ENCODE measurements around the gene FHIT.

Gene FHIT

DNA sequence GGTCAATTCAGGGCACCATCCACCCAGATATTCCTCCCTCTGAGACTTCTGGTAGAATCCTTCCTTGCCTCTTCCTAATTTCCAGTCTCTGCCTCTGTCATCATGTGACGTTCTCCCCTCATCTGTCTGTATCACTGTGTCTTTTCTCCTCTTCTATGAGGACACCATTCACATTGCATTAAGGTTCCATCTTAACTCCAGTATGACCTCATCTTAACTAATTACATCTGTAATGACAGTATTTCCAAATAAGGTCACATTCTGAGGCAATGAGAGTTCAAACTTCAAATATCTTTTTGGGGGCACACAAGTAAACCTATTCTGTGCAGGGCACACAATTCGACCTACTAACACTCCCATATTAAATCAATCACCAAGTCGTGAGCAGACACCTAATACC is 169.7 kb downstream of the FHIT start:
- DNase-seq (ENCODE audit: low read depth), result no peak
- TF ChIP-seq, protein P1, sequence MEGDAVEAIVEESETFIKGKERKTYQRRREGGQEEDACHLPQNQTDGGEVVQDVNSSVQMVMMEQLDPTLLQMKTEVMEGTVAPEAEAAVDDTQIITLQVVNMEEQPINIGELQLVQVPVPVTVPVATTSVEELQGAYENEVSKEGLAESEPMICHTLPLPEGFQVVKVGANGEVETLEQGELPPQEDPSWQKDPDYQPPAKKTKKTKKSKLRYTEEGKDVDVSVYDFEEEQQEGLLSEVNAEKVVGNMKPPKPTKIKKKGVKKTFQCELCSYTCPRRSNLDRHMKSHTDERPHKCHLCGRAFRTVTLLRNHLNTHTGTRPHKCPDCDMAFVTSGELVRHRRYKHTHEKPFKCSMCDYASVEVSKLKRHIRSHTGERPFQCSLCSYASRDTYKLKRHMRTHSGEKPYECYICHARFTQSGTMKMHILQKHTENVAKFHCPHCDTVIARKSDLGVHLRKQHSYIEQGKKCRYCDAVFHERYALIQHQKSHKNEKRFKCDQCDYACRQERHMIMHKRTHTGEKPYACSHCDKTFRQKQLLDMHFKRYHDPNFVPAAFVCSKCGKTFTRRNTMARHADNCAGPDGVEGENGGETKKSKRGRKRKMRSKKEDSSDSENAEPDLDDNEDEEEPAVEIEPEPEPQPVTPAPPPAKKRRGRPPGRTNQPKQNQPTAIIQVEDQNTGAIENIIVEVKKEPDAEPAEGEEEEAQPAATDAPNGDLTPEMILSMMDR (conservative IDR thresholded peaks at IDR 0.05; ENCODE audit: low read depth, low read length), result no peak
- H3K4me3 ChIP-seq (ENCODE audit: low read length), result no peak overlapping the region

DNA sequence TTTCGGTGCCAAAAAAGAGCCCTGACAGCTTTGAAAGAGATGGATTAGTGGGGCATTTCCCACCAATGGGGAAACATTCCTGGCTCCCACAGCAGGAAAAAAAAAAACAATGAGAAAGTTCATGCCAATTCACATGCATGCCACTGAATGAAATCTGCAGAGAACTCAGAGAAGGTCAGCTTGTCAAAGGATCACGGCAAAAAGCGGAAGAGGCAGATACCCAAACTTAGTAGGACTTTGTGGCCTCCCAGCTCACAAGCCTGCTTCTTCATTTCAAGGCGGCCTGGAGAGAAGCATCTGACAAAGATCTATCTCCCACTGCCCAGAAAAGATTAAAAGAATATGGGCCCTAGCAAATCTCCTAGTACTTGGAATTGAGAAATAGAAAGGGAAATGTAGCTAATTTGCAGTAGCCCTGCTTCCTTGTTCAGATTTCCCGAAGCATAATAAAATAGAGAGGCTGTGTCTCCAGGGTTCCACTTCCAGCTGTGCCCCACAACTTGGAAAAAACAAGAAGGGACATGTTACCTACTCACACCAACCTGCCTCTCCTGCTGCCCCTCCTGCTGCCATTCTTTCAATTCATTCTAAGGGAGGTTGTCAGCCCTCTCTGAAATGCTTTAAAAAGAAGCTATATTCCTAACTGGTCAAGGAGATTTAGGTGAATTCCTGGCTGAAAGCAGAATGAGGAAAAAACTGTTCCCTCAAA is 170.4 kb downstream of the FHIT start:
- TF ChIP-seq, protein P1 (conservative IDR thresholded peaks at IDR 0.05; ENCODE audit: low read depth, low read length), result no peak
- H3K4me3 ChIP-seq (ENCODE audit: low read length), result no peak overlapping the region
- DNase-seq (ENCODE audit: low read depth), result peak; percentile 51

DNA sequence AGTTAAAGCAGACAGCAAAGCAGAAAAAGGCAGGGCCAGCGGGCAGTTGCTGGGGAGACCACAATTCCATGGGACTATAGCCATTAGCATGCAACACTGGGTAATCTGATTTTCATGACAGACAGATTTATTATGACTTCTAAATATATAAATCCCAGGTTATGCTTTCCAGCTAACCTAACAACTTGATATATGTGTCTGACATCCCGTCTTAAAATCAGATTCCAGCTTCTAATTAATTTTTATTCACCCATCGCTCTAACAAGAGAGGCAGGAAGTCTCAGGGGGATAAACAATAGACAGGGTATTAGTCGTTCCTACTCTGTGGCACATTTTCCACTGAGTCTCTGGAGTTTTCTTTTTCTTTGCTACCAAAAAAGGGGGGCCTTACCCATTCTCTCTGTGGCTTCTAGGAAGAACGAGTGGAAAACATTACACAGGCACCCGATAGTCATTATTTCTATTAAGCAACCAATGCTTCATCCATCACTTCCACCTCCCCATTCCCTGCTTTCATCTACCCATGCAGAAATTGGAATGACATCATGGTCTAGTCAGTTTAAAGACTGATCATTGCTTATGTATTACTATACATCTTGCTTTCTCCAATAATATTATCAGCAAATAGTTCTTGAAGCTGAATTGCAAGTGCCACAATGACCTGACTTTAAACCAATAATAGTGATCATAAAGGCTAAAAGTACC is 173.1 kb downstream of the FHIT start:
- H3K4me3 ChIP-seq (ENCODE audit: low read length), result peak overlapping the region; percentile 19
- TF ChIP-seq, protein P1 (conservative IDR thresholded peaks at IDR 0.05; ENCODE audit: low read depth, low read length), result no peak
- peak; percentile 67 for DNase-seq (ENCODE audit: low read depth)

DNA sequence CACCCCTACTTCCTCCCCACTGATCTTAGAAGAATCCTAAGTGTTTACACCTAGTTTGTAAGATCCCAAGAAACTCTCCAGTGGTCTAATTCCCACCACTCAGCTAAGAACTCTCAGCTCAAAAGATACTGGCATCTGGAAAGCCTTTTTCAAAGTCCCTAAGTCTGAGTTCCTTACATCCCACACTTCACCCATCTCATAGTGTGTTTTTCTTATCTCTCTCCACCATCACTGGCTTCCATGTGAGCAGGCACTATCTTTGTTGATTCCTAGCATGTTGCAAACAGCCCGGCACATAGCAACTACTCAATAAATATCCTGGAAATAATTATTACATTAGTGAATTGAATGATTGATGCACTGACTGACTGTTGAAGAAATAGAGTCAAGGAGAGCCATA is 173.7 kb downstream of the FHIT start:
- no peak overlapping the region for H3K4me3 ChIP-seq (ENCODE audit: low read length)
- DNase-seq (ENCODE audit: low read depth), result no peak

DNA sequence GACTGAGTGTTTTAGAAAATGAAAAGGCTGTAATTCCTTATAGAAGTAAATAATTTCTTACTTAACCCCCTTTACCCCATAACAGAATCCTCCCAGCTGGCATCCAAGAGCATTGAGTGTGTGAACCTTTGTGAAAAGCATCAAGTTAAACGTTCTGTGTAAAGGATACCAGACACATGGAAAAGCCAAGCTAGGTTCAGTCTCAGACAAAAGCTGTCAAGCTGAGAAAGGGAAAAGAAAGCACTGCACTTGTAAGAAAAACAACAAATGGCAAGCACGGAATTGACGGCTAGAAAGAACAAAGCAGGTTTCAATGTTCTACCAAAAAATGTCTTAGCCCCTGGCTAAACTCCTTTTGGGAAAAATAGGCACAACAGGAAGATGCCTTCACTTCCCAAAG is 176.5 kb downstream of the FHIT start:
- DNase-seq (ENCODE audit: low read depth), result no peak
- TF ChIP-seq, protein P1 (conservative IDR thresholded peaks at IDR 0.05; ENCODE audit: low read depth, low read length), result no peak
- H3K4me3 ChIP-seq (ENCODE audit: low read length), result no peak overlapping the region

More for the DNA sequence above, 173.7 kb downstream of the FHIT start:
- TF ChIP-seq, protein P1 (conservative IDR thresholded peaks at IDR 0.05; ENCODE audit: low read depth, low read length), result no peak

DNA sequence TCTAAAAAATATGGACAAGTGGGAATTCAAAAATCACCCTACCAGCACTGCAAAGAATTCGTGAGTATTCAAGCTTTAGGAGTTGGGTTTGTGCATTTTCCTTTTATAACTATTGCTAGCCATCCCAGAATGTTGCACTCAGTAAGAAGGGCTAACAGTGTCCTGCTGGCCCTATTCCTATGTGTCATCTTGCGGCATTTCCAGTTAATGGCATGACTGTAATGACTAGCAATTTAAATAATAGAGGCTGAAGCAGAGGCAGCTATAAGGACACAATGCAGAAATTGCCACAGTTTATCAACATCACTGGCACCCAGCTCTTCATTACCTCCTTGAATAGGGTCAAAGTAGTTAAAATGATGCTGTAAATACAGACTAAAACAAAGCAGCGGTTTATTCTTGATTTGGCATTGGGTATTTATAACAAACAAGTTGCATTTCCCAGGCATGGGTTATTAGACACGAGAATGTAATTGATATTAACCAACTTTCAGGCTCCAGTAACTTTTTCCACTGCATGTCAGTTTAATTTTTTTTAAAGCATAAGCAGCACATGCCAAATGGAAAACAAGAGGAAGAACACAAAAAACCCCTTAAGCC is 177.6 kb downstream of the FHIT start:
- no peak for DNase-seq (ENCODE audit: low read depth)
- H3K4me3 ChIP-seq (ENCODE audit: low read length), result no peak overlapping the region
- TF ChIP-seq, protein P1 (conservative IDR thresholded peaks at IDR 0.05; ENCODE audit: low read depth, low read length), result no peak
